Measurements from ENCODE around the gene TGFB1I1.
"Not testable (repeated sequence)": the region's sequence is repeated elsewhere in the genome, so short reads cannot be mapped to it uniquely, and the experiment has no call there.

The TGFB1I1 gene

GRCh38 chr16:31513126-31513525 is 41.2 kb downstream of the TGFB1I1 start:
- TF ChIP-seq CTCF (IDR thresholded peaks at IDR 0.05; ENCODE audit: insufficient read depth, missing control alignments): no peak
- no peak for DNase-seq (ENCODE audit: insufficient read length, low spot score)
- no peak for FAIRE-seq

GRCh38 chr16:31513884-31514283 is 41.9 kb downstream of the TGFB1I1 start:
- no peak for DNase-seq (ENCODE audit: insufficient read length, low spot score)
- no peak for TF ChIP-seq CTCF (IDR thresholded peaks at IDR 0.05; ENCODE audit: insufficient read depth, missing control alignments)
- FAIRE-seq: no peak

- FAIRE-seq: no peak
- no peak for DNase-seq (ENCODE audit: insufficient read length, low spot score)
- no peak for TF ChIP-seq CTCF (IDR thresholded peaks at IDR 0.05; ENCODE audit: insufficient read depth, missing control alignments)
These were observed 45.9 kb downstream of the TGFB1I1 start for GRCh38 chr16:31517800-31518402.

- FAIRE-seq: no peak
- no peak for TF ChIP-seq CTCF (IDR thresholded peaks at IDR 0.05; ENCODE audit: insufficient read depth, missing control alignments)
- no peak for DNase-seq (ENCODE audit: insufficient read length, low spot score)
These were observed 47.9 kb downstream of the TGFB1I1 start for GRCh38 chr16:31519759-31520431.

GRCh38 chr16:31521368-31521767 is 49.4 kb downstream of the TGFB1I1 start:
- DNase-seq (ENCODE audit: insufficient read length, low spot score) (no peak), FAIRE-seq (no peak)
- no peak for TF ChIP-seq CTCF (IDR thresholded peaks at IDR 0.05; ENCODE audit: insufficient read depth, missing control alignments)

- DNase-seq (ENCODE audit: insufficient read length, low spot score) (no peak), FAIRE-seq (no peak)
- TF ChIP-seq CTCF (IDR thresholded peaks at IDR 0.05; ENCODE audit: insufficient read depth, missing control alignments): no peak
These were observed 50.1 kb downstream of the TGFB1I1 start for GRCh38 chr16:31522071-31522470.

- FAIRE-seq; DNase-seq (ENCODE audit: insufficient read length, low spot score): not testable (repeated sequence)
These were observed 51.8 kb downstream of the TGFB1I1 start for GRCh38 chr16:31523768-31524167.
